Glomerular endothelial cell (primary cell): Measurements from ENCODE around the gene LTF. TPM values are rescaled to one million over a fixed set of nuclear protein-coding genes. Genes with fewer than 3 reads are reported as not detected.

Experiments
- DNase-seq: peaks from one replicate; pipeline ENCODE4 v3.0.0-alpha.2; 2011; ENCODE audit warnings: low read depth, low spot score; ENCODE audit errors: extremely low read depth
- total RNA-seq: library from RNA; depleted of rRNA; stranded (reverse); fragments of >200 nt; gene quantifications from 2 replicates; pipeline ENCODE4 v1.2.3, GENCODE V29; 2015

LTF gene
- total RNA-seq, 1 donor from 2014 or later, result not detected

DNA sequence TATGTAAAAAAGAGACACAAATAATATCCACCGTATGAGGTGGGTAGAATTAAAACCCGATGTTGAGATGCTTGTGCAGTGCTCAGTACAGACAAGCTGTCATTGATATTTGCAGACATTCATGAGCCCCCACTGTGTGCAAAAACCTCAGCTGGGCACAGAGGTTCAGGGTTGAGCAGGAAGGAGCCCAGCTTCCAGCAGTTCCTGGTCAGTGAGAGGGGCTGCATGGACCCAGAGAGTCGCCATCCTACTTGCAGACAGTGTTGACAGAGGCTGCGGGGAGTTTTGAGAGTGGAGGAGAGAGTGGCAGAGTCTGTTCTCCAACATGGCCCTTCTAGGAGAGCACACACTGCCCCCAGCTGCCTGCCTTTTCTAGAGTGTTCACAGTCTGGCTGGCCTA is 6.1 kb upstream of the LTF start:
- DNase-seq, result no peak

DNA sequence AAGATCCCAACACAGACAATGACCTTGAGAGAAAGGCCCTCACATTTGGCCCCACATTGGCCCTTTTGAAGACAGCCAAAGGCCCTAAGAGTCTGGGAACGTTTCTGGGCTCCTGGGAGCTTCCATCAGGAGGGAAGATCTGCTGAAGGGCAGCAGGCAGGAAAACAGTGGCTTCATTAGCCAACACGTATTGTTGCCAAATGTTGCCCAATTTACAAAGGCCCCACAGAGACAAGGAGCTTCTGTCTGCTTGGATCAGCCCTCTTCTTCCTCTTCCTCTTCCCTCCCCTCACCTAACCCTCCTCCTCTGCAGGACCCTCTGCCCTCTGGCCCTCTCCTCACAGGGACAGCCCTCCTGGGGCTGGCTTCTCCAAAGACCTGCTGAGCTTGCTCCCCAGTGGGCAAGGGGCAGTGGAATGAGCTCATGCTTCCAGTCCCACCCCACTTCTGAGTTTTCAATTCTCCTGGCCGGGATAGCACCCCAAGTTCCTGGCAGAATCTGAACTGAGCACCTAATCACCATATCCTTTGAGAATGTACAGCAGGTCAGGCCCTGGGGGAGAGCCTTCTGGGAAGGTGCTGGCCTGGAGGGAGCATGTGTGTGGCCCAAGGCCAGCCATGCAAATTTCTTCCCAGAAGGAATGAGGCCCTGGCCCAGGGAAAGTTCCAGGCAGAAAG is 5.1 kb upstream of the LTF start:
- no peak for DNase-seq

DNA sequence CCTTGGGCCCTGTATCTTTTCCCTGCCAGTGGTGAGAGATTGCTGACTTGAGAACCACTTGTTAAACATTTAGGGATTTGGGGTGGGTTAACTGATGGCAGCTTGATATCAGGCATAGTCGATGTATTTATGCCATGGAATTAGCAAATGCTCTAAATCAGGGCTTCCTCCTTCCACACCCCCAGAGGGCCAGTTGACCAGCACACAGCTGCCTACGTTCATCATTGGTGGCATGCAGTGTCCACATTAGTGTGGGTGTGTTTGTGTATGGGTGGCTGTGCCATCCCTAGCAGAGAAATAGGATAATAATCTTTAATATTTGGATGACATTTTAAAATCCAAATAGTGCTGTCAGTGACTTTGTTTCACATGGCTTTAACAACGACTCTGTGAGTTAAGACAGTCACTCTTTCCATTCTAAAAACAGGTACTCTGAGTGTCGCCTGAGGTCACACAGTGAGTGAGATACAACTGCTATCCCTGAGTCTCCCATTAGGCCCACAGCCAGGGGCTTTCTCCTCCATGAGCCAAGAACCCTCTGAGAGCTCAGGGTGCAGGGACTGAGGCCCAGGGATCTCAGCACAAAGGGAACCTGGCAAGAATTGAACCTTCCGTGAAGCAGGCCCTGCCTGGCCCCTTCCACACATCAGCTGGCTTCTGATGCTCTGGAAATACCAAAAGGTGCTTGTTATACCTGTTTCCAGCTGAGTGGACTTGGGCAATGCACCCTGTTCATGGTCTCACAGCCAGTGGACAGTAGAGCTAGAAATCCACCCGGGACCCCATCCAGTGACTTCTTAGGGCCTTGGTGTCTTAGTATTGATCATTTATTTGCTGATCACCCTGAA is 4.3 kb upstream of the LTF start:
- DNase-seq, result no peak

DNA sequence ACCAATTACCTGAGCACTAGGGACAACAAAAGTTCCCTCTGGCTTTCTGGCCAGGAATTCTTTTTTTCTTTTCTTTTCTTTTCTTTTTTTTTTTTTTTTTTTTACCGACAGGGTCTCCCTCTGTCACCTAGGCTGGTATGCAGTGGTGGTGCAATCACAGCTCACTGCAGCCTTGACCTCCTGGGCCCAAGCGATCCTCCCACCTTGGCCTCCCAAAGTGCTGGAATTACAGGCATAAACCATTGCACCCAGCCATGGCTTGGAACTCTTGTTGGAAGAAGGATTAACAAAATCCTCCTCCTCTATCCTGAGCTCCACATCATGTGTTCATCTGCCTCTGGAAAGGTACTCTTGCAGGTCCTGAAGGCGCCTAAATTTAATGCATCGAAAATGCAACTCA is 2.9 kb upstream of the LTF start:
- no peak for DNase-seq

DNA sequence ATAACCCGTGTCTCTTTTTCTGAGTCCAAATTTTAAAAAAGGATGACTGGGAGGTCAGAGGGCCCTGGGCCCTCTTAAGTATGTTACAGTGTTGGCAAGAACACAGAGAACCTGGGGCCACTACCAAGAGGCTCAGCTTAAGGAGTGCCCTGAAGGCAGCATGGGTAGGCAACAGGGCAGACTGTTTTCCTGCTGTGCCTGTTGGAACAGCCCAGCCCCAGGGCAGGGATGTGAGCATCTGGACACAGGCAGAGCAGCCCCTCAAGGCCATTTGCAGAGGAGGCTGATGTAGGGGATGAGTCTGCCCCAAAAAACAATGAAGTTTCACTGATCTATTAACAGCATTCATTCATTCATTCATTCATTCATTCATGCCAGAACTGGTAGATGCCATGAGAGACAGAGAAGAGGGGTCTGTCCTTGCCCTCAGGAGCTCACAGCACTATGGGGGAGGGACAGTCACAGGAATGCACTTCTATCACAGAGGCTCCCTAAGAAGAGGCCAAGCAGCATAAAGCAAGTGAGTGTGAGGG is 2.2 kb upstream of the LTF start:
- DNase-seq, result no peak

DNA sequence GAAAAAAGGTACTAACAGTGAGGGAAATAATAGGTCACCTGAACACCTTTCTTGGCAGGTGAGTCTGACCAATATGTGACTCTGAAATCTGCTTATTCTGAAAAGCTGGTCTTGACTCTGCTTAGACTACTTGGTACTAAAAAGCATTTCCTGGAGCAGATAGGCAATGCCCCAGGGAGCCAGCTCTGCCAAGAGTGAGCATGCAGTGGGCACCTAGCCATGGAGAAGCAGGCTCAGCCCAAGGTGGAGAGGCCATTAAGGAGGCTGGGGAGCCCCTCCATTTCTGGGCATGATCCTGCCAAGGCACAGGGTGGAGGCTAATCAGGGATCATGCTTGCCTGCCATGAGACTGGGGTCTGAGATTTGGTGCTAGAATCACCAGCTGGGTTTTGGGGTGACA is 1.6 kb upstream of the LTF start:
- DNase-seq, result no peak

DNA sequence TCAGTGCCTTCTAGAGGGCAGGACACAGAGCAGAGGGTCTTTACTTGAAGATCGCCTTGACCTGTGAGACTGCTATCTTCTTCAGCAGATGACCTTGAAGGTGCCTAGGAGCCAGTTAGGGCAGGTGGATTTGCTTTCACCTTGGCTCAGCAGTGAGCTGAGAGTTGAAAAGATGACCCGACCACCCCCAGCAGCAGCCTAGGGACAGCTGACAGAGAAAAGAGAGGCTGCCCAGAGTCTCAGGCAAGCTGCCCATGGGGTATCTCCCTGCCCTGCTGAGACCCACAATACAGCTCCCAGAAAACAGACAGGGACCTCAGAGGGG is 453 bp upstream of the LTF start:
- no peak for DNase-seq

DNA sequence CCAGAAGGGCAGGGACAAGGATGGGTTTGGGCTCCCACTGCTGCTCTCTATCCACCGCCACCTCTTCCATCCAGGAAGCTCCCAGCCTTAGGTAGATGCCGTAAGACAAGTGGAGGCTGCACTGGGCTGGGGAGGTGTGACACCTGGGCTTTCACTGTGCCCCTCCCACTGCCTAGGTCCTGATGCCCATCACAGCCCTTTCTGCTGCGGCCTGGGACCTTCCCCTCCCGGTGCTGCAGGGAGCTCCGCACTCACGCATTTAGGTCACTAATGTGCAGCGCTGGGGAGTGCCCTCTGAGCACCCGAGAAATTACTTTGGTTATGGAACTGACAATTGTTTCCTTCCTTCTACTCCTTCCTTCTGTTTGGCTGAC is 850 bp downstream of the LTF start:
- no peak for DNase-seq

DNA sequence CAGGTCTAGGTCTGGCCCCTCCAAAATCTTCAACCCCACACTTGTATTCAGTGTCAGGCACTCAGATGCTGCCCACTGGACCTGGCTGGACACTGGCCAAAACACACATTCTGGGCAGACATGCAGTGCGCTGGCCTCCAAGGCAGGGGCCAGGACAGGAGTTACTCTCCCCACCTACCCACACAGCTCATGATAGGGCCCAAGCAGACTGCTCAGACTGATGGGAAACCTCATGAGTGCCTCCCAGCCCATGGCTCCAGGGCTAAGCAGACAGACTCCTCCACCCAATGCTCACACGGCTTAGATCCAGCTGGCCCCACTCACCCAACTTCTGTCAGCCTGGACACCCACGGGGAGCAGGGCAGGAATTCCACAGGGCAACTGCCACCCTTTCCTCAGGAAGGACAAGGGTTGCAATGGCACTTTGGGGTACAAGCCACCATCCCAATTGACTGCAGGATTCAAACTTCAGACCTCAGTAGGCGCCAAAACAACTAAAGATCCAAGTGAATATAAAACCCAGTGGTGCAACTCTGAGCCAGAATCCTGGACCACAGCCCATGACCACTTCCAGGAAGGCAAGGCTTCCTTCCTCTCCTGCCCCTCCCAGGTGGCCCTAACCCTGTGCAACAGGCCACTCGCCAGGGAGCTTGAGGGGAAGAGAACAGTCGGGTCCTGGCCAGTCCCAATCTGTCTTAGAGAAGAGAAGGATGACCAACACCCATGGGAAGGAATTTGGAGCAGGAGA is 1.4 kb downstream of the LTF start:
- no peak for DNase-seq

DNA sequence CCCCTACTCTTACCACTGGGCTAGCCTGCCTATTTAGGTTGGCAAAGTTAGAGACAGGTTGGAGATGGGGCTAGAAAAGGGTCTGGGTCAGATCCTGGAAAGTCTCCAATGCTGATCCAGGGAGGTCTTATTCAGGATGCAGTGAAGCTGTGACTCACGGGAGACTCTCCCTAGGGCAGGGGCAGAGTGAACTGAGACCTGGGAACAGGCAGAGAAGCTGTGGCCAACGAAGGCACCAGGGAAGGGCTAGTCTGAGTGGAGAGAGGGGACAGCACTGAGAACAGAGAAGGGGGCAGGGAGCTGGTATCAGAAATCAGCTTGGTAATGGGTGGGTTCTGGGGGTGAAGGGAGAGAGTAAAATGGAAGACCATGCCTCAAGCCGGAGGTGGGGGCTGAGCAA is 2.2 kb downstream of the LTF start:
- DNase-seq, result no peak

DNA sequence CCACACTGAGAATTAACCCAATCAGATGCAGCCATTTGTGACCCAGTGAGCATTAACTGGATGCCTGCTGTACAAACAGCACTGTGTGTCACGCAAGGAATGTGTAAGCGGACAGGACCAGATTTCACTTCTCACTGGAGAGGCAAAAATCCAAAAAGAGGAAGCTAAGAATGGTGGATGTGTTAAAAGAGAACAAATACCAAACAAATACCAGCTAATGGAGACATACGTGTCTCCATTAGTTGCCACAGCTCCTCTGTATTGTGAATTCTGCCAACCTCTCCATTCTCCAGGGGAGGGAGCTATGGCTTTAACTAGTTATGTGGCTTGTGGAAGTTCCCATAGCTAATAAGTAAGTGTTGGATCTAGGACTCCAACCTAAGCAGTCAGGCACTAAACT is 2.6 kb downstream of the LTF start:
- DNase-seq, result no peak

DNA sequence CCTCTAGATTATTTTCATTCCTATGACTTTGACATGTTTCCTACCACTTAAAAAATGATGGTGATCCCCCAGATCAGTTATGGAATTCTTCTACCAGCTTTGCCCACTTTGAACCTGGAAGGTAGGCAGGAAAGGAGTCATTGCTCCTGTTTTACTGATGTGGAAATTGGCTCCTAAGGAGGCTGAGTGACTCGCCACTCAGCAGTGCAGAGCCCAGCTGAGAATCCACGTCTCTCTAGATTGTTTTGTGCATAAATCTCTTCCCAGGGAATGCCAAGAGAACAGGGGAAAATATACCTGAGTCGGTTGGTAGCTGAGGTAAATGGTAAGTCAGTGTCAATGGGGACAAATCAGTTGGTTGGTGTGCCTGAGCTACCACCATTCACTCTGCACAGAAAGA is 4.7 kb downstream of the LTF start:
- no peak for DNase-seq

DNA sequence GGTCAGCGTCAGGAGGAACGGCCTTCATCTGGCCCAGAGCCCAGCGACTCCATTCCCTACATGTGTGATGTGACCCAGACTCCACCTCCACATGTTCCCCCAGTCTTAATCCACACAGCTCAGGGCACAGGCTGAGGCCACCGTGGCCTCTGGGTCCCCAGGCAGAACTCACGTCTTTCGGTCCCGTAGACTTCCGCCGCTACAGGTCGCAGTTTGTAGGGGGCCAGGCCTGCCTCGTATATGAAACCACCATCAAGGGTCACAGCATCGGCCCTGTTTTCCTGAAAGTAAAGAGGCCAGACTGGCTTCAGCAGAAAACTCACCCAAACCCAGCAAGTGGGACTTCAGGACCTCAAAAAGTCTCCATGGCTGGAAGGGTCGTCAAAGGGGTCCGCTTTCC is 8.6 kb downstream of the LTF start:
- DNase-seq, result no peak

DNA sequence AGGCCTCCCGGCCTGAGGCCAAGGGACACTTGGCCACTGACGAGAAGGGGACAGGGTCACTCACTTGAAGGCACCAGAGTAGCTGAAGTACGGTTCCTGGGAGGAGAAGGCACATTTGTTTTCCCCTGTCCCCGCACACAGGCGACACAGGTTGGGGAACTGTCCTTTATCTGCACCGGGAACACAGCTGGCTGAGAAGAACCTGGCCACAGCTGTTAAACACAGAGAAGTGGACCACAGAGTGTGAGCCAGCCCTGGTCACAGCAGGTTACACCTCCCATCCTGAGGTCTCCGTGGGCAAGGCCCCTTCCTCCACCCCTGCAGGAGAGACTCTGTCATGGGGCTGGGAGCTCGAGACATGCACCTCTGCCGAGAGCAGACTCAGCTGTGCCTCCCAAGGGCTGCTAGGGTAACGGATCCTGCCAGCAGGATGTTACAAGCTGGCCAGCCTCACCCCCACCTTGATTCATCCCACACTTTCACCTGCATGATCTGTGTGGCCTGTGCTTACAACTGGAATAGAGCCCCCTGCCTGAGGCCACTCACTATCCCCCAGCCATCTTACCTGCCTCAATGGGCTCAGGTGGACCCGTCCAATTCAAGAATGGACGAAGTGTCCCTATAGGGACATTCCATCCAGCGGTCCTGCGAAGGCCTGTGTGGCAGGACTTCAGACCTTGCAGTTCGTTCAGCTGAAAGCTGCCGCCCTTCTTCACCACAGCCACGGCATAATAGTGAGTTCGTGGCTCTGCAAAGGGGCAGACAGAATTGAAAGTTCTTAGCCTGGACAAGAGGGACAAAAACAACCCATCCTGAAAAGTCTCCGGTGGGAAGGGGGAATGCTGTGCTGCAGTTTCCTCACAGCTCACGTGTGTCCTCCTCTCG is 9.2 kb downstream of the LTF start:
- DNase-seq, result no peak

DNA sequence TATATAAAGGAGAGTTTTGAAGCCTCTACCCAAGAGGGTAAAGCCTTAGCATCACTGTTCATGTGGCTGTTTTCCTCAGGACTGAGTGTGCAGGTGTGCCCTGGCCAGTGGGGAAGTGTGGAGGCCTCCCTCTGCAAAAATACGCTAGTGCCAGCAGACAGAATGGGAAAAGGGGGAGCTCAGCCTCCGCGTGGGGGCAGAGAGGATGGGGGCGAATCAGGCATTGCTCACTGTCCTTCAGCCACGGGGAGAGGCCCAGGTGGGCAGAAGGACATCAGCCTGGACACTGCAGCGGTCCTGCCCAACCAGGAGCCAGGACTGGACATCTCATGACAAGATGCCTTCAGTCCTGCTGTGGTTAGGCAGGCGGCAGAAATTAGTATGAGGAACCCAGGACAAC is 10.1 kb downstream of the LTF start:
- DNase-seq, result no peak

DNA sequence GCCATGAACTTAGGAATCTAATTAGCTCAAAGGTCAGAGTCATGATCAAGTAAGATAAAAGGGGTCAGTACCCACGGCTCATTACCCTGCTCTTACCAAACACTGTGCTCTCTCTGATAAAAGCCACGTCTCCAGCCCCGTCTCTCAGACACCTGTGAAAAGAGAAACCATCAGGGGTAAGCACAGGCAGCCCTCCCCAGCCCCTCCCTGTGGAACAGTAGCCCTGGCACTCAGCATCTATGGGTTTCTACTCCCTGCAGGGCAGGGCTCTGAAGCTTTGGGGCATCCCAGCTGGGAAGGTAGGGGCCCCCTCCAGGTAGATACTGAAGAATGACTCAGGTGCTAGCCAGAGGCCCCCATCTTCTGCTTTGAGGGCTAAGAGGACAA is 10.5 kb downstream of the LTF start:
- no peak for DNase-seq

DNA sequence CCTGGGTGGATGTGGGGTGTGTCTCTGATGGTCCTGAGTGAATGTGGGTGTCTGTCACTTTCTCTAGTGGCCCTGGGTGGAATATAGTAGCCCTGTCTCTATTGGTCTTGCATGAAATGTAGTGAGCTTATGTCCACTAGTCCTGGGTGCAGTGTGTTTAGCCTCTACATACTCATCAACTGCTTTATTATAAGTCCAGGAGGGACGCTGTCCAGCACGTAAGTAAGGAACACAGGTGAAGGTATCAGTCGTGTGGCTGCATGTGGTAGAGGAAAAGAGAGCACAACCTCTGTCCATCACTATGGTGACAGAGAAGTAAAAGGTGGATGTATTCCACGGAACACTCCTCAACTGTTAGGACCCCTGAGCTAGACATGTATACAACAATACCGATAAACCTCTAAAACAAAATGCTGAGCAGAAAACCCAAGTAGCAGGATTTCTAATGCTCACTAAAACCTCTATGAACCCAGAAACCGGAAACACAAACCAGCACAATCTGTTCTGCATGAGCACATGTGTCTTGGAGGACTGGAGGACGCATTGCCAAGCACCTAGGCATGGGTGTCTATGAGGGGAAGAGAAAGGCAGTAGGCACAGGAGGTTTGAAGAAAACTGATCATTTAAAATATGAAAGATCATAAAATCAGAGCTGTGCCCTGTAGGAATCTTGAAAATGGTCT is 11.0 kb downstream of the LTF start:
- no peak for DNase-seq

DNA sequence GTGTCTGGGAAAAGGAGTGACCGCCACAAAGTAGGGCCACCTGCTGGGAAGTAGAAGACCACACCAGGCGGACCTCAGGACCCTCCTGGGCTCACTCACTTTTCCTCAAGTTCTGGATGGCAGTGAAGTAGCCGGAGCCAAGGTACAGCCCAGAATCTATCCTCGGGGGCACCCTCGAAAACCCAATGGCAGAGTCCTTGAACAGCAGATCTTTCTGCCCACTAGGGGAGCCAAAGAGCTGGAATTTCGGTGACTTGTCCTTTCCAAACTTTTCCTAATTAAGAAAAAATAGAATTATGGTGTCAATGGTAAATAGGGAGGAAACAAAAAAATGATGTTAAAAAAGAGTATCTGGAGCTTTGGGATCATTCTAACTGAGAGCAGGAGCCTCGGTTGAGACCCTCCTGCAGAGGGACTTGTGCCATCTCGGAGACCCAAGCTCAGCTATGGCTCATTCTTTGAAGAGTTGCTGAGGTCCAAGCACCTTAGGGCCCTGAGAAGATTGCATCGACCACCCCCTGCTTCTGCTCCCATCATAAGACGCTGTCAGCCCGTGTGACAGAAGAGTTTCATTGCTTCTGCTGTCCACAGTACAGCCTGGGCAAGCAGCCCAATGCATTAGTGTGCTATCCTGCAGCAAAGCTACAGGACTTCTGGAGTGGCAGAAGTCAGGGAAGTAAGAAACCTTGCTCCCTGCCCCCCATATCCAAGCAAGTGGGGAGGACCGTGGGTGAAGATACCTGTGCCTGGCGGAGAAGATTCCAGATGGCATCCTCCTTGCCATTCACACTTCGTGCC is 14.8 kb downstream of the LTF start:
- DNase-seq, result no peak

DNA sequence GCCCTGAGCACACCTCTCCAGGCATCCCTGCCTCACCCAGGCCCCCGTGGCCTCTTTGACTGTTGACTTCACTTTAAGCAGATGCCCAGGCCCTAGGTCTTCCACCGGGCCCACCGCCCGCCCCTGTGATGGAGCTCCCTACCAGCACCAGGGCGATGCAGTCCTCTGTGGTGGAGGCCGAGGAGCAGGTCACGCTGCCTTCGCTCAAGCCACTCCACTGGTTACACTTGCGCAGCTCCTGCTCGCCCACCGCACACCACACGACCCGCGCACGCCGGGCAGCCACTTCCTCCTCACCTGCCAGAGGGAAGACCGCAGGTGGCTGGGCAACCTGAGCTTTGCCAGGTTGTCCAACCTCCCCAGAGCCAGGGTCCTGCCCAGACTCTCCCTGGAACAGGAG is 16.0 kb downstream of the LTF start:
- no peak for DNase-seq
